ENCODE data around the gene NCAPG.

GRCh38 chr4:17763416-17763815 is 47.4 kb upstream of the NCAPG start:
- TF ChIP-seq, protein P1, sequence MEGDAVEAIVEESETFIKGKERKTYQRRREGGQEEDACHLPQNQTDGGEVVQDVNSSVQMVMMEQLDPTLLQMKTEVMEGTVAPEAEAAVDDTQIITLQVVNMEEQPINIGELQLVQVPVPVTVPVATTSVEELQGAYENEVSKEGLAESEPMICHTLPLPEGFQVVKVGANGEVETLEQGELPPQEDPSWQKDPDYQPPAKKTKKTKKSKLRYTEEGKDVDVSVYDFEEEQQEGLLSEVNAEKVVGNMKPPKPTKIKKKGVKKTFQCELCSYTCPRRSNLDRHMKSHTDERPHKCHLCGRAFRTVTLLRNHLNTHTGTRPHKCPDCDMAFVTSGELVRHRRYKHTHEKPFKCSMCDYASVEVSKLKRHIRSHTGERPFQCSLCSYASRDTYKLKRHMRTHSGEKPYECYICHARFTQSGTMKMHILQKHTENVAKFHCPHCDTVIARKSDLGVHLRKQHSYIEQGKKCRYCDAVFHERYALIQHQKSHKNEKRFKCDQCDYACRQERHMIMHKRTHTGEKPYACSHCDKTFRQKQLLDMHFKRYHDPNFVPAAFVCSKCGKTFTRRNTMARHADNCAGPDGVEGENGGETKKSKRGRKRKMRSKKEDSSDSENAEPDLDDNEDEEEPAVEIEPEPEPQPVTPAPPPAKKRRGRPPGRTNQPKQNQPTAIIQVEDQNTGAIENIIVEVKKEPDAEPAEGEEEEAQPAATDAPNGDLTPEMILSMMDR (IDR thresholded peaks at IDR 0.05 in 2 of 3, conservative IDR thresholded peaks at IDR 0.05 in 1 of 3; ENCODE audit: control insufficient read depth in 2 of 3, extremely low read depth in 1 of 3, insufficient read depth in 1 of 3, low read depth in 3 of 3, low read length in 3 of 3): no peak
- TF ChIP-seq, protein P2, sequence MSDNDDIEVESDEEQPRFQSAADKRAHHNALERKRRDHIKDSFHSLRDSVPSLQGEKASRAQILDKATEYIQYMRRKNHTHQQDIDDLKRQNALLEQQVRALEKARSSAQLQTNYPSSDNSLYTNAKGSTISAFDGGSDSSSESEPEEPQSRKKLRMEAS (IDR thresholded peaks at IDR 0.05; ENCODE audit: low read depth, low read length): no peak
- no peak for TF ChIP-seq BACH1 (IDR thresholded peaks at IDR 0.05; ENCODE audit: borderline replicate concordance)

All from GM12878 (cell line).